OCI-M2 (cell line): ENCODE results near the gene PLXNA2.

Experiments used
- DNase-seq: peaks from one replicate; lab custom pipeline; 2025; ENCODE audit not compliant: unreplicated experiment; lab: John Stamatoyannopoulos, UW

PLXNA2 gene

DNA sequence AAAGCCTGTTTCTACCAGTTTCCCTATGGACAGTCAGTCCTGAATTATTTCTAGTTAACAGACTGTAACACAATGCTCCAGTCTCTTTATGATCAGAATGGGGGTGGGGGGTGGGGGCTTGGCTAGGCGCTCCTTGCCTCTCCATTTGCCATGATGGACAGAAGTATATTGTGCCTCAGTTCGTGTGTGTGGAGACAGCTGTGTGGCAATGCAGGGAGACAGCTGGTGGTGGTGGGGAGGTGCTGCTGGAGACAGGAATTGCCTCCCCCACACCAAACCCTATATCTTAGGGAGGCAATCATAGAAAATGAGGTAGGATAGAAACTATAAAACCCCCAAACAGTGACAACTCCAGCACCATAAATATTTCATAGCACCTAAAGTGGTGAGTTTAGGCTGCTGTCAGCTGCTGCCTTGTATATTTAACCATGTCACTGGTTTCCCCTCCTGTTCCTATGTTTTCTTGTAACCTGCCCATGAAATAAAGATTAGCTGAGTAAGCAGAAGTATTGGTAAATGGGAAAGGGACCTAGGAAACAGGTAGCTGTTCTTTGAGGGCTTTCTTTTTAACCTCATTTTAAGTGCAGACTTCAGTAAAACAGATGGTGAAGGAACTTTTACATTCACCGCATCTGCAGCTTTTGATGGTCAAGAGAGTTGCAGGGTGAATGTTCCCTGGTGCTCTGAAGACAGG is 3.4 kb downstream of the PLXNA2 start:
- no peak for DNase-seq

DNA sequence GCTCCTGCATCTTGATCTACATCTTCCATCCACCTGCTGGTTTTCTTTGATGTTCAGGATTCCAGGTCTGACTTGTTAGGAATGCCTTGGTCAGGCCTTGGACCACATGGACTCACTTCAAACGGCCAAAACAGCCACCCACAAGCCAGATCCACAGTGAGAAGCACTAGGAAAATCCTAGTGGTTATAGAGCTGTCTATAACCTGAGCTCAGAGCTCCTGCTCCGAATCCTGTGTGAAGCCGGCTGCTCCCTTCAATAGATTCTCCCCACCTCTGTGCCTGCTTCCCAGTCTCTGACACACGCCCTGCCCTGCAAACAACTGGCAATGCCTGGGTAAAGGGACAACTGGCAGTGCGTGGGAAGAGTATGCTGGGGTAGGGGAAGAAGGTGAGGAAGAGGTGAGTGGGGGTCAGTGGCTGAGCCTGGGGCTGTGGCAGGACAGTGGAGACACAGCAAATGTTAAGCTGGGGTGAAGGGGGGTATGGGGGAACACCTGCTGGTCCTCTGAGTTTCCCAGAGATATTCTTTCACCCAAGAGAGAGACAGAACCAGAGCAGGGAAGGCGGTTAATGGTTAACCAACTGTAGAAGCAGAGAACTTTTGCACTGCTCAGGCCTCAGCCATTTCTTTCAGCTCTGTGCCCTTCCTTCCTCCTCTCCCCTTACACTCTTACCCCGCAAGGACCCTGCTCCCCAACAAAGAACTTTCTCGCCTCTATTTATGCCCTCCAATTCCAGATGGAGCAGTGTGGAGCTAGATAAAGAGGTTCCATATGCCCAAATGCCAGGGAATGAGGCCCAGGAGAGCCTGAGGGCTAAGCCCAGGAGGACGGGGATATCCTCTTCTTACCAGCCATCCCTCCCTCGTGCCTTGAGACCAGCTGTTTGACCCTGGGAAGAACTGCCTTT is 4.5 kb downstream of the PLXNA2 start:
- no peak for DNase-seq

DNA sequence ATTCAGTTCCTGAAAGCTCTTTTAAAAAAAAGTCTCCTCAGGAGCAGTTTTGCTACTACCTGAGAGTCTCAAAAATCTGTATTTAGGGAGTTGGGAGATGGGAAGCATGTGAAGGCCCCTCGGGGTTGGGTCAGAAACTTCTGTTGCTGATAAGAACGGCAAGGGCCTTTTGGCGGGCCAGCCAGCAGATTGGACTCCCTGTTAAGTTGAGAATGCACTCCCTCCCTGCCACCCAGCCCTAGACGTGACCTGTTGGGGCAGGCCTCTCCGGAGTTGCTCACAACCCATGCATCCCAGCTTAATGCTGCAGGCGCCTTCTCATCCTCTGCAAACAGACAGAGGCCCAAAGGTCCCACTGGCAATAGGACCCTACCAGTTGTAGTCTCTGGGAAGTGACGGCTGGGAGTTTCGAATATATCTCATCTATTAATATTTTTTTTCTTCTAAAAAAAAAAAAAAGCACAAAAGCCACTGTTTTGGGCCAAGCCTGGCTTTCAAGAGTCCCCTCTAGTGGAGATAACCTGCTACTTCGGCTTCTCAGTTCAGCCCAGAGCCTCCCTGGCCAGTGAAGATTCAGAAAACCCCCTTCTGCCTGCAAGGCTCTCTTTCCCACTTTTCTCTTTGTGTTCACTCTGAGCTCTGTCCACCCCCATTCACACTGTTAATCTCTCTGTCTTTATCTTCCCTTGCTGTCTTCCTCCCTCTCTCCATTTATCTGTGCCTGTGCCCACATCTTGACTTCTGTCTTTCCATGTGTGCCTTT is 5.3 kb downstream of the PLXNA2 start:
- DNase-seq, result no peak

DNA sequence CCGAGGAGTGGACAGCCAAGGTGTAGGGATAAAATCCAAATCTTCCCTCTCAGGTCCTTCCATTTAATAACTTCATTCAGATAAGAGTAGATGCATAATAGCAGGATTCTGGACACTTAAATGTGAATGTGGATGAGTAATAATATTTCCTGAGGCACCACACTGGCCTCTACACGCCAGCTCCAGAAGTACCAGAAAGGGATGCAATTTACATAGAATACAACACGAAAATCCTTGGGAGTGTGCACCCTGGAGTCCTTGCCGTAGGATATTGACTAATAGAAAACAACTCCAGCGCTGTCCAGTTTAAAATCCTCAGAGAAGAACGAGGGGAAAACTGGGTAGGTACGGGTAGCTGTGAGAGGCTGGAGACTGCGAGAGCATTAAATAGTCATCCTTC is 6.9 kb downstream of the PLXNA2 start:
- no peak for DNase-seq

DNA sequence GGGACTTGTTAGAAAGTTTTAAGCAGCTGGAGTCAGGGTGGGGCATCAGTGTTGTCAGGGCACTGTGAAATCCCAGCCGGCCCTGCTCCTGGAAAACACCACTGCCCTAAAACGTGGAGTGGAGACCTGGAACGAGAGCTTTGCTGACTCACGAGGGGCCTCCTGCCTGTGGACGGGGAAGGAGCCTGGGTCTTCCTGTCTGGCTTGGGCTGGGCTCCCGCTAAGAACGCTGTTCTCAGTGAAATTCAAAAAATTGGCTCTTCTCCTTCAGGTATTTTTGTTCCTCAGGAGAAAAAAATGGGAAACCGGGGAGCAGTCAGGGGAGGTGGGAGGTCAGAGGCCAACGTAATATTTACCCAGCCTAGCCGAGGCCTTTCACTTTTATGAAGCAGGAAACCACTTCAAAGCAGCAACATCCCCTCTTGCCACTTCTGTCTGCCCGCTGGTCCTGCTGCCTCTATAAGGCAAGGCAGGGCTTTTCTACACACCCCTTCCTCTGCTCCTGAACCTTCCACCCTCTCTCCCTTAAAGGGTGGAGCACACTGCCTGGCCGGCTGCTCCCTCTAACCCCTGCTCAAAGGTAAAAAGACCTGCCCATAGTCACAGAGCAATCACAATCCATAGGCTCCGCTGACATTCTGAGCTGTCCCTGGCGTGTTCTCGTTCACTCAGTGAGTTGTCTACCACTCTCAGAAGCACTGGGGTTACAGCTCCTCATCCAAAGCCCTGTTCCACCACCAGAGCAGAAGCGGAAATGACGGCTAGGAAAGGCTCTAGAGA is 8.0 kb downstream of the PLXNA2 start:
- DNase-seq, result no peak

DNA sequence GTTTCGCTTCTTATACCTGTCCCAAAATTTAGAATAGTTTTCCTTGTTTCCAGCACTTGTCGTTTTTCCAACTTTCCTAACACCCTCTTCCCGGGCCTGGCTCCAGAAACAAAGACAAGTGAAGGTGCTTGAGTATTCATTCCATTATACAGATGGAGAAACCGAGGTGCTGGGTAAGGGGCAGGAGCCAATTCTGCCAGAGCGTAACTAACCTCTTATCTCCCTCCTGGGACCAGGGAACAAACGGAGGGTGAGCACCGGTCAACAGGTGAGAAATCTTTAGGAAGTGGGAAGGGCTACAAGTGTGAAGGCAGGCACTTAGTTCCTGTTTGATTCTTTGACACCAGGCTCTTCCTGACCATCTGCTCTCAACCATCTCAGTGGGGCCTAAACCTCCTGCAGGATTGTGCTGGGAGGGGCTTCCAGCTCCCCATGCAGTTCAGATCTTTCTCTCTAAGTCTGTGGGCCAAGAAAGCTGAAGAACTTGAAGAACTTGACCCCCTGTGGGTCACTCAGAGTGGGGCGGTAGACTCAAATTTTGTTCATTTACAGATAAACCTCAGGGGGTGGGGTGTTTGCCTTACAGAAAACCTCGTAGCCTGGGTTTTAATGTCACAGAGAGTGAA is 8.7 kb downstream of the PLXNA2 start:
- DNase-seq, result no peak

DNA sequence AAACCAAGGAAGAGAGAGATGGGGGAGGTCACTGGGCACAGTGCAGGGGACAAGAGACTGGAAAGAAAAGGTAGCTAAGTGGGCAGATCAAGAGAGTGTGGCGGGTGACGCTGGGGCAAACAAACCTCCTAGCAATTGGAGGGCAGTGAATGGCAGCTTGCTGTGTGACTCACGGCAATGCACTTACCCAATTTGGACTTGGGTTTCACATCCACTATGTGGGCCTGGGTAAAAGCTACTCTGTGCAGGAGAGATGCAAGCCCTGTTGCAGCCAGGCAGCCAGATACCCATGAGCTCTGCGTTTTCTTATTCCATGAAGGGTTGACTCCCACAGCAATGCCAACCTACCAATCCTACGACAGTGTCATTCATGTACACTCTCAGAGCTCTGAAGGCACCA is 9.5 kb downstream of the PLXNA2 start:
- no peak for DNase-seq

DNA sequence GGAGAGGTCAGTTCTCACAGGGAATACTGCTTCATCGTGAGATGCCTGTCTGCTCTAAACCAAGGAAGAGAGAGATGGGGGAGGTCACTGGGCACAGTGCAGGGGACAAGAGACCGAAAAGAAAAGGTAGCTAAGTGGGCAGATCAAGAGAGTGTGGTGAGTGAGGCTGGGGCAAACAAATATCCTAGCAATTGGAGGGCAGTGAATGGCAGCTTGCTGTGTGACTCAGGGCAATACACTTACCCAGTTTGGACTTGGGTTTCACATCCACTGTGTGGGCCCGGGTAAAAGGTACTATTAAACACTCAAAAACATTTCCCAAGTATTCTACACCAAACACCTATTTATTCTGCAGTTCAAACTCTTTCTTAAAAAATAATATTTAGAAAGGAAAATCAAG is 10.2 kb downstream of the PLXNA2 start:
- no peak for DNase-seq

DNA sequence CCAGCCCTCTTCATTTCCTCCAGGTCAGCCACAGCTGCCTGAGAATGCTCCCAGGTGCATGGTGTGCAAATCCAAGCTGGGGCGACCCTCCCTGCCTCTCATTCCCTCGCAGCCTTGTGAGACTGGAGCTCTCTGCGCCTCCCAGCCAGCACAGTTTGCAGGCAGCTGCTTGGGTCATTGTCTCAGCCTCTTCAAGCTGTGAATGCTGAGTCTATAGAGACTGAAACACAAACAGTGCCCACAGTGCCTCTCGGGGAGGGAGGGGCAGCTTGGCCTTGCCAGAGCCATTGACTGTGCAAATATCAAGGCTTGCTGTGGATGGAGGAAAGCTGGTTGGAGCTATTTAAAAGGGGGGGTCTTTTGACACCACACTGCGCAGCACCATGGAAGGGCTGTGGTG is 10.6 kb downstream of the PLXNA2 start:
- DNase-seq, result no peak

DNA sequence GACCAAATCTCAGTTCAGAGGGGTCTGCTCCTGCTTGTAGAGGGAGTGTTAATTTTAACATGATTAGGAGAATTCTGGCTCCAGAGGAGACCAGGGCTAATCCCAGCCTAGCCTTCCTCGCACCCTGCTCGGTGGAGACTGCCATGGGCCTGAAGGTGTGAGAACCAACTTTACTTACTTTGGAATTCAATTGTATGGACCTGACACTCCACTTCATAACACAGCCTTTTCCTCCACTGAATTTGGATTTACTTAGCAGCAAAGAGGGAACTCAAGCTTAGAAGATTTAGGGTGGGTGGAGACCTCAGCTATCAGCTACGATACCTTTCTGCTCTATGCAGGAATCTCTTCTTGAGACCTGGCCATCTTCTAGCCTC is 11.5 kb downstream of the PLXNA2 start:
- no peak for DNase-seq

DNA sequence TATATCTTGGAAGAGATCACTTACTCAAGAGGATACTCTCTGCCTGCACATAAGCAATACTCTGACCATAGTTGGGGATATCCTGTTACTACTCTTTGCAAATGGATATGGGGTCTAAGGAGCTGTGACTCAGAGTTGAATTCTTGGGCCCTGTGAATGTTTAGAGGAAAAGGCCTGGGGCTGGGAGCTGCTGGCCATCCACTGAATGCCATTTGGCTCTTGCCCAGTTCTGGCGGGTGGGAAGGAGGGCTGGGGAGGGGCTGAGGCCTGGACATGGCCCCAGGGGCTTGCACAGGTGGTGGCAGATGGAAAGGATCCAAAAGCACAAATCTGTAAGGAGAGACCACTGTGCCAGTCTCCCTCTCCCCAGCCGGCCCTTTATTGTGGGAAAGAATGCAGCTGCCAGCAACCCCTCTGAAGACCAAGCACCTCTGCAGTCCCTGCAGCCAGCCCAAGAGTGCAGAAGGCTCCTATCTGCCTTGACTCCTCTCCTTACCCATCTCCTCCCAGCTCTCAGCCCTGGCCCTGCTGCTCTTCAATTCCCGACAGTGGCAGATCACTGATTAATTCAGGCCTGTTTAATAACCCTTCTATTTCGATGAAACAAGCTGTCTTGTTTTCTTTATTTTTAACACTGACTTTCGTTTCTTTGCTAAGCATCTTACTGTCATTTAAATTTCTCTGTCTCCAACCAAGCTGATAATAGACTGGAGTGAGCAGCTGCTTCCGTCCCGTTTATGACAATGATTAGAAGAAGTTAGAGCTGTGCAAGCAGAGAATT is 12.1 kb downstream of the PLXNA2 start:
- no peak for DNase-seq

DNA sequence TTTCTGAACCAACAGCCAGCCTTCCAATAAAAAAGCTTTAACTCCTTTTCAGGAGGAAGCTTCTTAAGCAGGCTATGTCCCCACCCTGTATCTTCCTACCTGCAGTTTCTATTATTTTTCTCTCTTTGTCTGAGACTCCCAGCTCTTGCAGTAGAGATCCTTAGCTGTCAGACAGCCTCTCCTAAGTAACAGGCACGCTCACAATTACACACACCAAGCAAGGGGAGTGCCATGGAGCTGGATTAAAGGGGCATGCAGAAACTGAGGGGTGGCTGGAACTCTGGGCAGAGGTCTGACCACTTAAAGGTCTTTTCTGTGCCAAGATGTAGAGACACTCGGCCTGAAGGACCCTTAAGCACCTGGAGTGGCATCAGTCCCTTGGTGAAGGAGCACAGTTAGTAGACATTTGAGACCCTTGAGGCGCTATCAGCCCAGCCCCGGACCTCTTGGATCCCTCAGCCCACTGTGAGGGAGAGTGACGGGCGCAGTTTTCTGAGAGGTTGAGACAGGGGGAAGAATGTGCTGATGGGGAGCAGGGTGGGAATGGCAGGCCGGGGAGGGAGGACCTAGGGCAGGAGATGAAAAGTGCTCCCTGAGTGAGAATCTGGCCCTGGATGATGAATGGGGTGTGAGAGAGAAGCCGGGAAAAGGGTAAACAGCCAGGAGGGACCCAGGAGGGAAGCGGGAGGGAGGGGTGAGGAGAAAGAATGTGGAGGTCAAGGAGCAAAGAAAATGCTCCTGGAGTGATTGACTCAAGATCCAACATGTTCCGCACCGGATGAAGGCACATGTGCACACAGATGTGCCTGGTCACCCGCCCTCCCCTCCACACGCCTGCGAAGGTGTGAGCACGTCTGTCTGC is 13.3 kb downstream of the PLXNA2 start:
- no peak for DNase-seq

DNA sequence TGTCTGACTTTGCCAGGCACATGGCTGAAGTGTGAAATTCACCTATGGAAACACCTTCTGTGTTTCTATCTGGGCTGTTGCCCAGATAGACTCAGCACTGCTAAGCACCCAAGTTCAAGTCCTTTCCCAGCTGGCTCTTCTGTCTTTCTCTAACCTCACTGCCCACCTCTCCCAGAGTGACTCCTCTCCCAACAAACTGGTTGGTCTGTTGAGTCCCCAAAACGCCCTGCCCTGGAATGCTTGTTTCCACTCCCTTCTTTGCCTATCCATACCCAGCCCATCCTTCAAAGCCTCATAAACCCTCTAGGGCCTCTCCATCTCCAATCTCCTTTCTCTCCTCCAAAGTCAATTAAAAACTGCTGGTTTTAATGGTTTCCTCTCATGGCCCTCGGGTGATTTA is 15.6 kb downstream of the PLXNA2 start:
- no peak for DNase-seq

DNA sequence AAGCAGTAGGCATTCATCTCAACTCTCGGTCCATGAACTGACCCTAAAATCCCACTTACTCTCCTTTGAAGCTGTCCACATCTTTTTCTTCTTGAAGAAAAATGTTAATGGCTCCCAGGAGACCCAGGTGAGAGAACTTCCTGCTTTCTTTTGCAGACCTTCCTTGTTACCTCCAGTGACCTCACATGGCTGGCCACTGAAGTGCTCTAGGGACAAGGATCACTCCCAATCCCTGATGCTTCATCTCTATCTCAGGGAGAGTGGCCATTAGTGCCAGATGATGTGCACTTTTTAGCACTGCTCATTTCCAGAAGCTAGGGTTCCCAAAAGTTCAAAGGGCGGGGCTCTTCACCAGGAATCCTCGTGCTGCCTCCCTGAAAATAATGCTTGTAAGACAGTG is 16.2 kb downstream of the PLXNA2 start:
- DNase-seq, result no peak

DNA sequence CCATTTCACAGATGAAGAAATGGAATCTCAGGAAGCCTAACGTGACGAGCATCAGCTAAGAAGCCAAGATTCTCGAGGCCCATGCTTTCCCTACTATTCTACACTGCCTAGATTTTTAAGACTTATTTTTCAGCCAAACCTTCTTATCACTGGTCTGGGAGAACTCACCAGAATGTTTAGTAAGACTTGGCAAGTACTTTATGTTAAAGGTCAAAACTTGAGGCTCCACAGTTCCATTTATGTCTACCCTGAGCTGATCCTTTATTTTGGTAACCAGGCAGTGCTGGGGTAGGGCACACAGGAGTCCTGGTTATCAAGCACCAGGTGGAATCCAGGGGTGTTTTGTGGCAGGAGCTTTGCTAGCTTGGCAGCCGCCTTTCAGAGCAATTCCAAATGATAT is 16.8 kb downstream of the PLXNA2 start:
- no peak for DNase-seq

DNA sequence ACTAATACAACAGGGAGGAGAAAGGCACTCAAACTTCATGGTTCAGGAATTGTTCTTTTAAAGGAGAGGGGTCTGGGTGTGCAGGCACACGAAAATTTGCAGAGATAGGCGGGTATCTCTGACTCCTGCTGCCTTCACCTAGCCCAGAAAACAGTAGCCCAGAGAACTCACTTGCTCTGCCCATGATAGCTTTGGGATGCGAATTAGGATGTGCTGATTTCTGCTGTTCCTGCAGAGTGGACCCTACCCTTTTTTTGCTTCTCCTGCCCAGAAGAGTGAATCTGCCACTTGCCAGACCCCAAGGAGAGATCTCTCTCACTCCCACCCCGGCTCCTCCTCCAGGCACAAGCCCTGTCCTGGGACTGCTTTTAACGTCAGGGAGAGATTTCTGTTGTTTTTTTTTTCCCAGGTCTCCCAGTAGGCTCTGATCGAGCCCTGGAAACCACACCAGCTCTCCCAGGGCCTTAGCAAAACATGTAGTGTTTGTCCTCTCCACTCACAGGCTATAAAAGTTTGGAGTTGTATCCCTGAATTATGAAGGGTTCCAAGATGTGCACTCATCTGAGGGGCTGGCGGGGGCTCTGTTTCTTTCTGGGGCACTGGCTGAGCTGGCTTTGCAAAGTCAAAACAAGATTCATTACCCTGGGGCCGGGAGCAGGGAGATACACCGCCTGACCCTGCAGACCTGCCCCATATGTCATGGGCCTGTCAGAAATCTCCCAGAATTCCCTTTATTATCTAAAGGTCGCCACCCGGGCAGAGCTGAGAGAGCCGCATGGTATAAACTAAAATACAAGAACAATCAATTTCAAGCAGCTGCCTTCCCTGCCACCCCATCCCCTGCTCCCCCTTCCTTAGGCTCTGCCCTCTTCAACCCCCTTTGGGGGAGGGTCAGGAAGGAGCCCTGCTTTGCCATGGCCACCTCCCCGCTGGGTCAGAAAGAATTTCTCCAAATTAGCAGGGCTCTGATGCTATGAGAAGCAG is 17.9 kb downstream of the PLXNA2 start:
- DNase-seq, result no peak

DNA sequence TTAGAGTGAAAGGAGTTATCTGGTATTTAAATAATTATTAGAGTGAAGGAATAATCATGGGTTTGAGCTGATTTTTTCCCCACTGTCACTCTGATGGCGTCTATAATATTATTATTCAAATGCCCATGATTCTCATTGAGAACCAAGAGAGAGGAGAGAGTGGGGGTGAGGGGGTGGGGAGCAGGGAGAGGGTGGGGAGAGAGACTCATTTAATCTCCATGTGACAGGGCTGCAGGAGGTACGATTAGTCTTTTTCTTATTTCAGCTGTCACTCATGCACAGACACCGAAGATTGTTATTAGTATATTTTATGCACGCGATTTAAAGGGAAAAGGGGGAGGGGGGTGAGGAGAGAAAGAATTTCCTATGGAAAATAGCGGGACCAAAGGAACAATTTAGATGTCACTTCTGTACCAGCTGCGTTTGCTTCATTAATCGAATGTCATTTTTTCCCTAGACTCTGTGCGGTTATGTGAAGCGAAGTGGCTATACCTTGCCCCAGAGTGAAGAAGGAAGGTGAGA is 19.9 kb downstream of the PLXNA2 start:
- no peak for DNase-seq
